Amygdala (tissue), 56 donors: ENCODE measurements around the gene SLC22A1.
"Not testable (repeated sequence)": the region's sequence is repeated elsewhere in the genome, so short reads cannot be mapped to it uniquely, and the experiment has no call there.

Experiments
- DNase-seq, 56 donors: peaks; one replicate each; lab custom pipeline; 2025; lab: John Stamatoyannopoulos, UW

SLC22A1 gene

GRCh38 chr6:160163425-160163824 lies 41.8 kb downstream of the SLC22A1 start:
- no peak for DNase-seq

GRCh38 chr6:160163912-160164311 lies 42.3 kb downstream of the SLC22A1 start:
- no peak for DNase-seq

GRCh38 chr6:160165928-160166327 lies 44.3 kb downstream of the SLC22A1 start:
- DNase-seq: not testable (repeated sequence)

GRCh38 chr6:160167604-160168399 lies 46.2 kb downstream of the SLC22A1 start:
- no peak for DNase-seq

GRCh38 chr6:160170018-160170680 lies 48.5 kb downstream of the SLC22A1 start:
- DNase-seq: no peak

- DNase-seq: no peak
Observed at GRCh38 chr6:160172704-160173103, 51.1 kb downstream of the SLC22A1 start.

GRCh38 chr6:160173806-160174527 lies 52.4 kb downstream of the SLC22A1 start:
- no peak for DNase-seq

- no peak for DNase-seq
Observed at GRCh38 chr6:160174681-160175080, 53.1 kb downstream of the SLC22A1 start.

GRCh38 chr6:160177220-160177619 lies 55.6 kb downstream of the SLC22A1 start:
- no peak for DNase-seq

GRCh38 chr6:160178271-160178670 lies 56.7 kb downstream of the SLC22A1 start:
- no peak for DNase-seq

GRCh38 chr6:160180706-160181105 lies 59.1 kb downstream of the SLC22A1 start:
- no peak for DNase-seq

GRCh38 chr6:160188773-160189172 lies 67.2 kb downstream of the SLC22A1 start:
- no peak for DNase-seq

- DNase-seq: no peak
Observed at GRCh38 chr6:160190081-160190480, 68.5 kb downstream of the SLC22A1 start.

- no peak for DNase-seq
Observed at GRCh38 chr6:160190973-160191372, 69.4 kb downstream of the SLC22A1 start.

- no peak for DNase-seq
Observed at GRCh38 chr6:160192840-160193239, 71.2 kb downstream of the SLC22A1 start.

GRCh38 chr6:160194808-160195207 lies 73.2 kb downstream of the SLC22A1 start:
- no peak for DNase-seq

- no peak for DNase-seq
Observed at GRCh38 chr6:160197662-160198061, 76.0 kb downstream of the SLC22A1 start.

GRCh38 chr6:160198606-160199211 lies 77.1 kb downstream of the SLC22A1 start:
- no peak for DNase-seq

- DNase-seq: no peak
Observed at GRCh38 chr6:160201061-160201460, 79.4 kb downstream of the SLC22A1 start.

GRCh38 chr6:160202411-160202810 lies 80.8 kb downstream of the SLC22A1 start:
- DNase-seq: peak in 3 of 56 donors; percentile 6 to 16 (median 9)

- no peak for DNase-seq
Observed at GRCh38 chr6:160203076-160203475, 81.5 kb downstream of the SLC22A1 start.
